ENCODE measurements around the gene PCARE.

The PCARE gene

DNA sequence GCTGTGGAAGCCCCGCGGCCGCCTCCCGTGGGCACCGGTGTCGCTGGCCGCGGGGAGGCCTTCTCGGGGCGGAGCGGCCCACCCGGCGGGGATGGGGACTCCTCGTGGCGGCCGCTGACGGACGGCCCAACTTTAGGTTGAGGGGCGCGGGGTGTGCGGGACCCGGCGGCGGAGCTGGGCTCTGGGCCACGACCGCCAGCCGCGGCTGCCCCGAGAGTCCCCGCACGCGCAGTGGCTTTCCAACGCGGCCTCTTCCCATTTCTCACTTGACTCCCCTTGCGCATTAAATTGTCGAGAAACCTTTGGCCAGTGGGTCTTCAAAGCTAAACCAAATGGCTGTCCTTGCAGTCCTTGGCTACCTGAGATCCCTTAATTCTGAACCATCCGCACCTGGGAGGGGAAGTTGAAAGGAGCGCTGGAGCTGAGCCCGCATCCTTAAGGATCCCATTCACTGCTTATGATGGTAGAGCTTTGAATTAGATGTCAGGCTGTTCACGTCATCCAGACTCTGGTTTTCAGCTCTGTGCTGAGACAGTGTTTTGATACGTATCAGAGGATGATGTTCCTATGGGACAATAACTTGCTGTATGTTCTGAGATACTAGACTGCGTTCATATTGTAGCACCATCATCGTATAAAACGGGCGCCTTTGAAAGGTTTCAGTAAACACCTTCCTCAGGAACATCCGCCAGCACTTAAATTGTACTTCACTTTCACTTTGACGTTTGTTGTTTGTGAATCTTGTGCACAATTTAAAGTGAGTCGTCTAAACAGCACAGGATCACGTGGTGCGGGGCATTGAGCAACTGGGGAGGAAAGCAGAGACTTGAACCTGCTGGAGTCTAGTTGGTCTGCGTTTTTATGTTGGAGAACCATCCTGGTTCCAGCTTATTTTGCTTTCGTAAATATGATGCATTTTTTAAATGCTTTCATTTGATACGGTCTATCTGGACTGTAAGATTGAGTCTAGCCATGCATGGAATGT lies 41.8 kb upstream of the PCARE start:
- DNase-seq (ENCODE audit: extremely low spot score): peak; percentile 54
- TF ChIP-seq, protein P1, sequence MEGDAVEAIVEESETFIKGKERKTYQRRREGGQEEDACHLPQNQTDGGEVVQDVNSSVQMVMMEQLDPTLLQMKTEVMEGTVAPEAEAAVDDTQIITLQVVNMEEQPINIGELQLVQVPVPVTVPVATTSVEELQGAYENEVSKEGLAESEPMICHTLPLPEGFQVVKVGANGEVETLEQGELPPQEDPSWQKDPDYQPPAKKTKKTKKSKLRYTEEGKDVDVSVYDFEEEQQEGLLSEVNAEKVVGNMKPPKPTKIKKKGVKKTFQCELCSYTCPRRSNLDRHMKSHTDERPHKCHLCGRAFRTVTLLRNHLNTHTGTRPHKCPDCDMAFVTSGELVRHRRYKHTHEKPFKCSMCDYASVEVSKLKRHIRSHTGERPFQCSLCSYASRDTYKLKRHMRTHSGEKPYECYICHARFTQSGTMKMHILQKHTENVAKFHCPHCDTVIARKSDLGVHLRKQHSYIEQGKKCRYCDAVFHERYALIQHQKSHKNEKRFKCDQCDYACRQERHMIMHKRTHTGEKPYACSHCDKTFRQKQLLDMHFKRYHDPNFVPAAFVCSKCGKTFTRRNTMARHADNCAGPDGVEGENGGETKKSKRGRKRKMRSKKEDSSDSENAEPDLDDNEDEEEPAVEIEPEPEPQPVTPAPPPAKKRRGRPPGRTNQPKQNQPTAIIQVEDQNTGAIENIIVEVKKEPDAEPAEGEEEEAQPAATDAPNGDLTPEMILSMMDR (IDR thresholded peaks at IDR 0.05; ENCODE audit: control extremely low read depth, extremely low read depth, low read depth, missing control alignments): no peak
- CTCF ChIA-PET: interaction anchor here (0.7 to 5.7 kb wide), 4 partner anchors 12 to 1595 kb away, joined by 3 to 41 read pairs (median 4); no protein-coding TSS in a partner anchor
- POLR2A ChIA-PET: interaction anchor here (0.7 kb wide), 1 partner anchor 13 kb away, joined by 4 read pairs; no protein-coding TSS in a partner anchor

DNA sequence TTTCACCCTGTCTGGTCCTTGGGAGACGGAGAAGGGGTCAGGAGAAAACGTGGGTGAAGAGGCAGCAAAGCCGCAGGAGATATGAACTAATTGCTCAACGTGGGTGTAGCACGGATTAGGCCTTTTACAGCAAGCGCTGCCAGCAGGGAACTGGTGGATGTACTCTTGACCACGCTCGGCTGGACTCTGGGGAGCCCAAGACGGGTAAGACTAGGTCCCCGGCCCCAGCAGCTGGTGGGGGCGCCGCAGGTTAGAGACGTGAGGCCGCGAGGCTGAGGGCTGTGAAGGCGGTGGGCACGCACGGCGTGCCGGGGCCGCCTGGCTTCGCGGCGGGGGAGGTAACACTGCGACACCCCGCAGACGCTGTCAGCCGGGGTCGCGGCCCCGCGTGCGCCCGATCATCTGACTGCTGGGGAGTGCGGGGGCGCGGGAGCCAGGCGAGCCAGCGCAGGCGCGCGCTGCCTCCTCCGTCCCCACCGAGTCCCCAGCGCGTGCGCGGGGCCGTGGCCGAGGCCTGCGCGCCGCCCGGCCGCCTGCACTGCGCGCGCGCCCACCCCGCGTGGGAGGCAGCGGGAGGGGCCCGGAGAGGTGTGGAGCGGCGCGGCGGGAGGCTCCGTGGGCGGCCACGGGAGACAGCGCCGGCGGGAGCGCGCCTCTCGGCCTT lies 40.8 kb upstream of the PCARE start, which contains the start of gene CLIP4:
Gene CLIP4, plus strand, starts transcription at position 470 of the 664 bp plus-strand sequence. CDS start 5,974 bp downstream, outside the sequence.
- TF ChIP-seq, protein P1 (IDR thresholded peaks at IDR 0.05; ENCODE audit: control extremely low read depth, extremely low read depth, low read depth, missing control alignments): no peak
- POLR2A ChIA-PET: no interaction called here
- DNase-seq (ENCODE audit: extremely low spot score): peak; percentile 85
- CTCF ChIA-PET: interaction anchor here (2.4 kb wide), 1 partner anchor 15 kb away, joined by 8 read pairs; no protein-coding TSS in a partner anchor

DNA sequence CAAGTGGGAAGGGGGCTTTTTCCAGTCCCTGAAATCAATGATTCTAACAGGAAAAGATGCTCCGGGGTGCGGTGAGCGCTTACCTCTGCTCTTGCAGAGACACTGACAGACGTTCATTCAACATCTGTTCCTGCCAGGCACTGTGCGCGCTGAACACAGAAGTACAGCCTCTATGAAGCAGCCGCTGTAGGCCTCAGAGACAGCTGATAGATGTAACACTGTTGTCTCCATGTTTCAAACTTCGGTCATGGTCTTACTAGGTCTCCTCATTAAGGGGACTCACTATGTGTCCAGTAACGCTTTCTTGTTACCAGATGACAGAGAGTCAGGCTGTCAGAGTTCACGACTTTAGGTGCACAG lies 40.2 kb upstream of the PCARE start:
- POLR2A ChIA-PET: no interaction called here
- no peak for DNase-seq (ENCODE audit: extremely low spot score)
- TF ChIP-seq, protein P1 (IDR thresholded peaks at IDR 0.05; ENCODE audit: control extremely low read depth, extremely low read depth, low read depth, missing control alignments): no peak
- CTCF ChIA-PET: interaction anchor here (0.9 to 2.4 kb wide), 3 partner anchors 15 to 33 kb away, joined by 4 to 8 read pairs (median 6); no protein-coding TSS in a partner anchor

DNA sequence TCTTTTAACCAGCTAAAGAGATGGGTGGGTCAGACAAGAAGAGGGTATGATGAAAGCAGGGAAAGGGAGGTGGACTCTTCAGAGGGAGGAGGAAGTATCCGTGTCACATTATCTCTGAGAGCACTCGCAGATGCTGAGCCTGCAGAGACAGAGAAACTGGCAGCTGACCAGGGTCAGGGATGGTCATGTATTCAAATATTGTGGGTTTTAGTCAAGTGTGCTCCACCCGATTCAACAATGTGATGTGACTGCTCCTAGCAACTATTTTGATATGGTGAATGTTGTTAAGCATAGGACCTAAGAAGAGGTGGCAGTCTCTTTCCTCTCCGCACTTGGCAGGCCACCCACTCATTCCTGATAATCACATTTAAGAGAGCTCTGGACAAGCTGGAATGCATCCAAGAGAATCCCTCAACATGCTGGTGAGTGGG lies 39.6 kb upstream of the PCARE start:
- DNase-seq (ENCODE audit: extremely low spot score): peak; percentile 30
- CTCF ChIA-PET: interaction anchor here (0.7 to 2.4 kb wide), 5 partner anchors 10 to 36 kb away, joined by 3 to 8 read pairs (median 4); no protein-coding TSS in a partner anchor
- POLR2A ChIA-PET: no interaction called here
- TF ChIP-seq, protein P1 (IDR thresholded peaks at IDR 0.05; ENCODE audit: control extremely low read depth, extremely low read depth, low read depth, missing control alignments): no peak

DNA sequence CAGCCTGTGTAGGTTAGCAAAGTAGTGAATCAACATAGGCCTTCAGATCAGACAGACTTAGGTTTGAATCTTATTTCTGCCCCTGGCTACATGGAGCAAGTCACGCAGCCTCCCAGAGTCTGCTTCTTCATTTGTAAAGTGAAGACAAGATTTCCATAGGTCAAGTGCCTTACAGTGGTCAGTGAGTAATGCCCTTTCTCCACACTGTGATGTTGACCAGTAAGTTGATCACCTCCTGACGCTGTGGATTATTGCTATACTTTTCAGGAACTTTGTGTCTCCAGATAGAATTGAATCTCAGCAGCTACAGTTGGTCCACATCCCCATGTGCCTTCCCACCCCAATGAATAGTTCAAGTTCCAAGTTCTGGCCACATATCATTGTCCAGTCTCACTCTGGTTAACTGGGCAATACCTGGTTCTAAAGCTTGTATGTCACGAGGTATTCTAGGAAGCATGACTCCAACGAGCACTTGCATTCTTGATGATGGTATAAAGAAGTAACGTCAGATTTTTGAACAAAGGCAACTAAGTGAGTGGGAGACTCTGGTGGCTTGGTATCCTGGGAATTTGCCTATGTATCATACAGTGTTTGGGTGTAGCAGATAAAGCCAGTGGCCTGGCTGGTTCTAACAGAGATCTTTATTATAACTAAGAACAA lies 38.8 kb upstream of the PCARE start:
- TF ChIP-seq, protein P1 (IDR thresholded peaks at IDR 0.05; ENCODE audit: control extremely low read depth, extremely low read depth, low read depth, missing control alignments): no peak
- POLR2A ChIA-PET: interaction anchor here (0.6 kb wide), 1 partner anchor 1674 kb away, joined by 4 read pairs; no protein-coding TSS in a partner anchor
- CTCF ChIA-PET: interaction anchor here (0.7 to 2.4 kb wide), 4 partner anchors 9 to 35 kb away, joined by 3 to 8 read pairs (median 4); no protein-coding TSS in a partner anchor
- DNase-seq (ENCODE audit: extremely low spot score): no peak

All from GM10248 (cell line).